Tongue (tissue), 2 donors: ENCODE data around the gene ACRBP. TPM values are rescaled to one million over a fixed set of nuclear protein-coding genes. Genes with fewer than 3 reads are reported as not detected.

Experiments used
- DNase-seq: peaks from one replicate; pipeline ENCODE4 v3.0.0-alpha.2; 2015
- total RNA-seq: library from RNA; depleted of rRNA; stranded (reverse); fragments of >200 nt; gene quantifications from one replicate; pipeline ENCODE4 v1.2.3, GENCODE V29; 2014

ACRBP gene
- 1.5 TPM for total RNA-seq

DNA sequence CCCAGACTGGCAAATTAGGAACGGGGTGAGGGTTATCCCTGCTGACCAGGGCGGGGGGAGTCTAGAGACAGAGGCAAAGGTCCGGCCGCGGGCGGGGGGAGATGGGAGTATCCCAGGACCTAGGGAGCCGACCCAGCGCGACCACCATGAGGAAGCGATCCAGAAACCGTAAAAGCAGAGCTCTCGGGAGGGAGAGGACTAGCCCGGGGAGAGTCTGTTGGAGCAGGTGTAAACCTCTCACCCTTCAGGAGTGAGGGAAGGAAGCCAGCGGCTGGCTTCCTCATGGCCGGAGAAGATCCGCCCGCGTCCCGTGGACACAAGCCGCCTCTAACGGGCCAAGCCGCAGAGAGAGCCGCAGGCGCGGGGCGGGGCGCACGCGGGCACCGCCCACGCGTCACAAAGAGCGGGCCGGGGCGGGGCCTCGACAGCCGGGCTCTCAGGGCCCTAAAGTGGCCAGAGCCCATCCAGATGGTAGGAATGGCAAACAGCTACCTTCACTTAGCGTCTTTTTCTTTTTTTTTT, at the start of gene ACRBP:
ACRBP (minus strand) TSS at position 350 of the 522 bp plus-strand sequence; CDS start at position 284, 66 bp downstream.
- DNase-seq = peak; percentile 82

GRCh38 chr12:6695313-6696045, 48.2 kb upstream of the ACRBP start:
- DNase-seq = no peak

- no peak for DNase-seq
Measured at GRCh38 chr12:6694701-6695100, 47.5 kb upstream of the ACRBP start.

GRCh38 chr12:6693832-6694355, 46.7 kb upstream of the ACRBP start:
- no peak for DNase-seq

DNA sequence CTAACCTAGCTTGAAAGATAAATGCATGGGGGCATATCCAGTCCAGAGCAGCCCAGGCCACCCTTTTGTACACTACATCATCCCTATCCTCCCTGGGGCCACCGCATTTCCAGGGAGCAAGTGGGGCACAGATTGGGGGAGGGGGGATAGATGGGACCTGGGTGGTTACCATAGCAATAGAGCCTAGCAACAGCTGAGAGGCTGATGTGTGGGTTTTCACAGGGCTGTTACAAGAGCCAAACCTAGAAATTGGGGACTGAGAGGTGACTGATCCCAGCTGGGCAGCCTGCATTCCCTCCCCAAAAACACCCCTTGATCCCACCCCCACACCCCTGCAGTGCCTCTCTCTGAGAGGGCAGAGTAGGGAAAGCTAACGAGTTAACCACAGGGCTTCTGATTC, 45.7 kb upstream of the ACRBP start:
- no peak for DNase-seq

DNA sequence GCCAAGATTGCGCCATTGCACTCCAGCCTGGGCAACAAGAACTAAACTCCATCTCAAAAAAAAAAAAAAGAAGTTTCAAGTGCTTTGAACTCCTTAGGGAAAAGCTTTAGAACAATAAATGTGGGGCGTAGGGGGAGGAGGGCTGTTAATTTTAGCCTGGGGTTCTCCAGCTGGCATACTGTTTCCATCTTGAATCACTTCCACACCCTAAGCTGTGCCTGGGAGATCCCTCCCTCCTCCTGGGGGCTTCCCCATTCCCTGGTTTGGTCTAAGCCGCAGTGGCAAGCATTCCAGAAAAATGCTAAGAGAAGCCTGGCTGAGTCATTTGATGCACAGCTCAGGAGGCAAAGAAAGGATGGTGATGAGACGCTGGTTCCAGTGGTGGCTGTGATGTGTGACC, 44.2 kb upstream of the ACRBP start:
- DNase-seq = no peak

DNA sequence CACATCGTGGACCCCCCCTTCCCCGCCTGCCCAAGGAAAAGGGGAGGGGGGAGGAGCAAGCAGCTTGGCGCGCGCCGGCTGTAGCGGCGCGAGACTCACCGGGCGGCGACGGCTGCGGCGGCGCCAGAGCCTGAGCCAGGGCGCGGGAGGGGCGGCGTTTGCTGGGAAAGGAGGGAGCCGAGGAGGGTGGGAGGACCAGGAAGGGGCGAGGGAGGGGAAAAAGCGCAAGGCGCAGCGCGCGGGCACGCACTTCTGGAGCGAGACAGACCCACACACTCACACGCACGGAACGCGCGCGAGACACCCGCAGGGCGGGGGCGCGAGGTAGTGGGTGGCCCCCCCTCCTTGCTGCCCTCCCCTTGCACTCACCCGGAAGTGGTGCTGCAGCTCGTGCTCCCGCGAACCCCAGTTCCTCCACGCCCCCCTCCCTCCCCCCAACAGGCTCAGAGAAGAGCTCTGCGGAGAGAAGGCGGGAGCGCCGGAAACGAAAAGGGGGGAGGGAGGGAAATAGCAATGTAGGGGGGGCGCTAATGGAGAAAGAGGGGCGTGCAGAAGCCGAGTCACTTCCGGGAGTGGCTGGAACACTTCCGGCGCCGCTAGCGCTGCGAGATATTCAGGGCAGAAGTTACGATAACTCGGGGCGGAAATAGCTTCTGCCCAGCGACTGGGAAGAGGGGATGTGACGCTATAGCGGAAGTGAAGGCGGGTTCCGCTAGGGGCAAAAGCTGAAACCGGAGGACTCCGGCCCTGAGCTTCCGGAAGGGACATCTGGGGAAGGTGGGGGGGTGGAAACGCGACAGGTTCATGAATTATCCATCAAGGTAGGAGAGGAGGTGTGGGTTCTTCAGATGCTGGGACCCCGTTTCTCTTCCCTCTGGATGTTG, 42.0 kb upstream of the ACRBP start, which contains the start of gene ZNF384:
ZNF384 (minus strand) TSS at position 377 of the 884 bp plus-strand sequence. CDS start 9,855 bp downstream, outside the sequence.
- peak; percentile 100 for DNase-seq

GRCh38 chr12:6688543-6688998, 41.3 kb upstream of the ACRBP start:
- no peak for DNase-seq

GRCh38 chr12:6685814-6686213, 38.6 kb upstream of the ACRBP start:
- DNase-seq = no peak

GRCh38 chr12:6684609-6685008, 37.4 kb upstream of the ACRBP start:
- DNase-seq = peak; percentile 51

DNA sequence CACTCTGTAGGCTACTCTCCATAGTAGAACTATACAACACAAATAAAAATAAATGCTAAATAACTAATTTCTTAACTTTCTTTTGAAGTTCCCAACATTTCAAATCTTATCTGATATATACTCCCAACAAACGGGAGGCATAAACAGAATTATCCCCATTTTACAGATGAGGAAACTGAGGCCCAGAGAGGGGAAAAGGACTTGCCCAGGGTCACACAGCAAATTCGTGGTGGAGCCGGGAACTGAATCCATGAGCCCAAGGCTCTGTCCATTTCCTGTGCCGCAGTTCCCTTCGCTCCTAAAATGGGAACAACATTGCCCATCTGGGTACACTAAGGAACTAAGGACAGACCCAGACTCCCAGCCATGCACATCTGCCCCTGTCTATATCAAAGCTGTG, 29.7 kb upstream of the ACRBP start:
- DNase-seq = no peak

DNA sequence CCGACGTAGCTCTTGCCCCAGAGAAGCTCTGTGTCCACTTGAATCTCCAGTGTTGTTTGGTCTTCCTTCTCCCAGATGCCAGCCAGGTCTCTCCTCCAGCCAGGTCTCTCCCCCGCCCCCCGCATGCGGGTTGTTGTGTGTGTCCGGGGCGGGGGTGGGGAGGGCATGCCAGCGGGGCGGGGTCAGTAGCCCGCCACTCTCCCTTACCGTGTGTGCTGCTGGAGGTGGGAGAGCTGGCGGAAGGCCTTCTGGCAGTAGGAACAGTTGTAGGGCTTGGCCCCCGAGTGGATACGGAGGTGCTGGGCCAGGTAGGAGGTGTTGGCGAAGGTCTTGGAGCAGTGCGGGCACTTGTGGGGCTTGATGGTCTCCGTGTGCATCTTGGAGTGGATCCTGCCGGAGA, 24.9 kb upstream of the ACRBP start:
- DNase-seq = no peak

DNA sequence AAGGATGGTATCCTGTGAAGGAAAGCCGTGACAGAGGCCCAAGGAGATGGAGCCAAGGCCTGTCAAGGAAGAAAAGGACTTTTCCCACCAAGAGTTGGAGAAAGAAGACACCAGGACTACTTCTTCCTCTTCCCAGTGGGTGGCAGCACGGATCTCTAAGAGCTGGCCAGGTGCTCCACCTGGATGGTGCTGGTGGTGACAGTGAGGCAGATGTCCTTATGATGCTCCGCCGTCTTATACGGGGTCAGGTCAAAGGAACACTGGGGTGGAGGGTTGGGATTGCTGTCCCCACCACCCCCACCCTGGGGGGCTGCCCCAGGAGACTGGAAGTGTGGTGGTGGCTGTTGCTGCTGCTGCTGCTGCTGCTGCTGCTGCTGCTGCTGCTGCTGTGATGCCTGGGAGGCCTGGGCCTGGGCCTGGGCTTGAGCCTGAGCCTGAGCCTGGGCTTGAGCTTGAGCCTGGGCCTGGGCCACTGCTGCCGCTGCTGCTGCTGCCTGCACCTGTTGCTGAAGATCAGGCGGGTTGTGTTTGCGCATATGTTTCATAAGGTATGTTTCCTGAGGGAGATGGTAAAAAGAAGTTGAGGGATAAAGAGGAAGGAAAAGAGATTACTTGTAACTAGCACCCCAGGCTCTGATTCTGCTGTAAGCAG, 20.5 kb upstream of the ACRBP start:
- peak; percentile 12 for DNase-seq

DNA sequence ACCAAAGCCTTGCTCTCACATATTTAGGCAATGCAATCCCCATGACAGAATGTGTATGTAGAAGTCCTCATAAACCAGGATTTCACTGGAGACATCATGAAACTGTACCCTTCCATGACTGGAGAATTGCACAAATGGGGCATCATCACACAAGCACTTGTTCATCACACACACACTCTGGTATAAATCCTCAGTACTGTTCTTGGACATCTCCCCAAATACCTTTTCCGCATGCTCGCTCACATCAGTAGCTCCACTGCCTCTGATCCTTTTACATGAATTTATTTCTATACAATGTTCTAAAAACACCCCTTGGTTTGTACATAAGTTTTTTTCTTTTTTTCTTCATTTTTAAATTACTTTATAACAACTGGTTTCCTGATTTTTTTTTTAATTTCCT, 19.0 kb upstream of the ACRBP start:
- no peak for DNase-seq

GRCh38 chr12:6664902-6665301, 17.7 kb upstream of the ACRBP start:
- DNase-seq = no peak

GRCh38 chr12:6662906-6663742, 15.9 kb upstream of the ACRBP start, which contains the start of gene ING4:
Gene ING4, minus strand, starts transcription at chr12:6663119. Its CDS starts 18 bp downstream, at chr12:6663101.
- DNase-seq = peak; percentile 100

DNA sequence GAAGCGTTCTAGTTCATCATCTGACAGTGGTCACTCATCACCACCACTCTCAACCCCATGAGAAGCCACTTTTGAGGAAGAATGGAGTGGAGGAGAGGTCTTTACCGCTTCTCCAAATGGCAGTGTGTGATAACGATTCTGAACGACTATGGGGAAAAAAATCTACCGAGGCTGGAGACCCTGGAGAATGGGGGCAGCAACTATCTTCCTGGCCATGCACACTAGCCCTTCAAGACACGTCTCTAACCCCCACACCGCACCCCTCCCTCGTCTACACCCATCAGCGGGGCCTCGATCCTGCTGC, 15.3 kb upstream of the ACRBP start:
- DNase-seq = no peak

DNA sequence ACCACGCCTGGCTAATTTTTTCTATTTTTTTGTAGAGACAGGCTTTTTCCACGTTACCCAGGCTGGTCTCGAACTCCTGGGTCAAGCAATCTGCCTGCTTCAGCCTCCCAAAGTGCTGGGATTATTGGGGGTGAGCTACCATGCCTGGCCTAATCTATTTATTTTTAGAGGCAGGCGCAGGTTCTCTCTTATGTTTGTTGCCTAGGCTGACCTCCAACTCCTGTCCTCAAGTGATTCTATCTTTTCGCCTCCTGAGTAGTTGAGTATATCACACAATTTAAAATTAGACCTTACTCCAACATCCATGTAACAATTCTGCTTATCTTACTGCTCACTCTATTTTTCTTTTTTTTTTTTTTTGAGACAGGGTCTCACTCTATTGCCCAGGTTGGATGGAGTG, 6.8 kb upstream of the ACRBP start:
- no peak for DNase-seq

GRCh38 chr12:6653342-6653741, 6.1 kb upstream of the ACRBP start:
- no peak for DNase-seq

DNA sequence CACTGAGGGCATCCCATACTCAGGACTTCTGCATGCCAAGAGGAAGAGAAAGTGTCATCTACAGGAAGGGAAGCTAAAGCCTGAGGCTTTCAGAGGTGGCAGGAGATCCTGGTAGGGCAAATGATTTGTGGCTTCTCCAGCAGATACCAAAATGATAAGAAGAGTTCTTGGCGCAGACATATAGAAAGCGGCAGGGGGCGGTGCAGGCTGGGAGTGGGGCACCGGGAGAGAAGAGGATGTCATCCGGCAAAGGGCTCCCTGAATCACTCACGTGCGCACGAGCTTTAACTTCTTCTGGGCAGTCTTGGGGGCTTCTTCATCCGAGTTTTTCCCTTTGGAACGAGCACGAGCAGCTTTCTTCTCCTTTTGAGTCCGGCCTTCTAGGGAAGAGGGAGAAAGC, 5.2 kb upstream of the ACRBP start:
- no peak for DNase-seq

DNA sequence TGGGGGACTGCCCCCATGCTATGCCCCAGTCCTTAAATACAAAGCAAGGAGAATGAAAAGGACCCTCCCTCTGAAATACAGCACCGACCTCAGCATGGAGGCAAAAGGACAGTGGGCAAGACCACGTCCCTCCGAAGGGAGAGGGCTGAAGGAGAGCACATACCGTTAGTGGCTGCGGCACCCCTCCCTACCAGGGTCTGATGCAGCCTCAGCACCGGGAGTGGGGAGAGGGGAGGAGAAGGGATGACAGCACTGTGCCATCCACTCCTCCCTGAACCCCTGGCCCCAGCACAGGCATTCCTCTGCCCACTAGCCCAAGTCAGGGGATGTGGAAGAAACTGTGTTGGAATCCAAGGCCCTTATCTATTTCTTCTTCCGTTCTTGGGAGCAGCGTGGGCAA, 3.6 kb upstream of the ACRBP start:
- DNase-seq = no peak
